GM21360 (cell line): ENCODE results near the gene CACHD1.

Experiments used
- ATAC-seq: cut with Tn5 transposase; IDR thresholded peaks from one replicate; pipeline ENCODE4 v1.9.1; 2021; ENCODE audit warnings: mild to moderate bottlenecking, moderate library complexity; ENCODE audit not compliant: unreplicated experiment

The CACHD1 gene

DNA sequence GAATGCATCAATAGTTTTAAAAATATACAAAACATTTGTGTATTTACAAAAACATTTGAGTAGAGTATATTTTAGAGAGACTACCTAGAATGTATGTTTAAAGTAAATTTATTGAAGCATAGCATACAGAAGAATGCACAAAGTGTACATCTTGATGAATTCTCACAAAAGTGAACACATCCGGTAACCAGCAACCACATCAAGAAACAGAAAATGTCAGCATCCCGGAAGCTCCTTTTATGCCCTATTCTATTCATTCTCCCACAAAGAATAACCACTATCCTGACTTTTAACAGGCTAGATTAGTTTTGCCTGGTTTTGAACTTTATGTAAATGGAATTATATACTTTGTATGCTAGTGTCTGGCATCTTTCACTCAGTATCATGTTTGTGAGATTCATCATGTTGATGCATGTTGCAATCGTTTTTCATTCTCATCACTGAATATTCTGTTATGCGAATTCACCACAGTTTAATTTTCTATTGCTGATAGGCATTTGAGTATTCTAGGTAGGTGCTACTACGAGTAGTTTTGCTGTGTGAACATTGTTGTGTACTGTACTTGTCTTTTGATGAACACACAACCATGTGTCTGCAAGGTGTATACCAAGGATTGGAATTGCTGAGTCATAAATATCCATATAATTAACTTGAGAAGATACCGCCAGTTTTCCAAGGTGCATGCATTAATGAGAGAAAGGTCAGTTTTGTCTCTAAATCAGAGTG, 75.4 kb downstream of the CACHD1 start:
- ATAC-seq: no peak

DNA sequence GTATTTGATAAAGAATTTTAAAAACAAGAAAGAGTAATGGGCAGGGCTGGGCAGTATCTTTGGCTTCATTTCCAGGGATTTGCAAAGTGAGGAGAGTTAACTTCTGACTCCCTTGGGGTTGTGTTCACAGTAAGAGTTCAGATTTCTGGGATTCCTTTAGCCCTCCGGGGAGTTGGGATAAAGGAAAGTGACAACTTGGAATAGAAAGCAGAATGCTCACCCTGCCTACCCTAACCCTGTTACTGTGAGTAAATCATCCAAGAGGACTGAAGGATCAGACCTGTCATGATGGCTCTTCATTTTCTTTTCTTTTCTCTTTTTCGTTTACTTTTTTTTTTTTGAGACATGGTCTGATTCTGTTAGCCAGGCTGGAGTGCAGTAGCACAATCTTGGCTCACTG, 76.1 kb downstream of the CACHD1 start:
- no peak for ATAC-seq

DNA sequence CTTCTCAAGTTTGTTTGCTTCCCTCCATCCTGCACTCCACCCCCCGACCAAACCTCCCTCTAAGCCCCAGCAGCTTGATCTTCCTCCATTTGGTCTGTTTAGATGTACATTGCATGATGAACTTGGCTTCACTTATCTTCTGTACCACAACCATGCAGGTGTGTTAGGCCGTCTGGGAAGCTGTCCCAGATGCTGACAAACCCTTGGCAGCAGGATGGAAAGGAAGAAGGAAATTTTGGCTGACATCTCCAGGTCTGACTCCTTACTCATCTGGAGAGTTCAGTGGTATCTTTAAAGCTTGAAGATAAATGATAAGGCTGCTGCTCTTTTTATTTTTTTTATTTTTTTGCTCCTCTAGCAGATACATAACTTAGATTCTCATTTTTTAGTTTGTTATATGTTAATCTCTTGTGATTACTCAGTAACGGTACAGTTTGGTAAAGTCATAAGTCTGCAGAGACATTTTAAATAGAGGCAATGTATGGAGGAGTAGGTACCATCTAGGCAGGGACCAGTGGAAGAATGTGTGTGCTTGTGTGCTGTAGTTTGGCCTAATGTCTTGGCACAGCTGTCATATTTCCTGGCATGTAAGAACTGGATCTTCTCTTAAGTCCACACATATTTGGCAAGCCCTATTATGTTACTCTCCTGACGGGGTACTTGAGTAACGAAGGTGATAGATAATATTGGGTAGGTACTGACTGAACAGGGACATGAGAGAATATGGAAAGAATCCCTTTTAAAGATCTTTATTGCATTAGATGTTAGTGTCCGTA, 79.7 kb downstream of the CACHD1 start:
- no peak for ATAC-seq

DNA sequence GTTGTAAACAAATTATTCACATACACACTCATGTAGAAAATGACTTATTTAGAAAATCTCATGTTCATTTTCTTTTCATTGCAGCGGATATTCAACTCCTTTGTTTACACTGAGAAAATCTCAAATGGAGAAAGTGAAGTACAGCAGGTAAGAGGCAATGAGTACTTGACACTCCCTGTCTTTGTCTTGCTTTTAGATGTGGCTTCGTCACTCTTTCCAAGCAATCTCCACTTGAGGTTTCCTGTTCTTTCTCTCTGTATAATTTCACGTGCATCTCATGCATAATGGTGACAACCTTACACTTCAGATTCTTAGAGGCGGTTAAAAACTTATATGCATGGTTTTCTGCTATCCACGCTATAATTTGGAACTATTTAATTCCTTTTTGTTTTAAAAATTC, 80.6 kb downstream of the CACHD1 start:
- ATAC-seq: no peak

DNA sequence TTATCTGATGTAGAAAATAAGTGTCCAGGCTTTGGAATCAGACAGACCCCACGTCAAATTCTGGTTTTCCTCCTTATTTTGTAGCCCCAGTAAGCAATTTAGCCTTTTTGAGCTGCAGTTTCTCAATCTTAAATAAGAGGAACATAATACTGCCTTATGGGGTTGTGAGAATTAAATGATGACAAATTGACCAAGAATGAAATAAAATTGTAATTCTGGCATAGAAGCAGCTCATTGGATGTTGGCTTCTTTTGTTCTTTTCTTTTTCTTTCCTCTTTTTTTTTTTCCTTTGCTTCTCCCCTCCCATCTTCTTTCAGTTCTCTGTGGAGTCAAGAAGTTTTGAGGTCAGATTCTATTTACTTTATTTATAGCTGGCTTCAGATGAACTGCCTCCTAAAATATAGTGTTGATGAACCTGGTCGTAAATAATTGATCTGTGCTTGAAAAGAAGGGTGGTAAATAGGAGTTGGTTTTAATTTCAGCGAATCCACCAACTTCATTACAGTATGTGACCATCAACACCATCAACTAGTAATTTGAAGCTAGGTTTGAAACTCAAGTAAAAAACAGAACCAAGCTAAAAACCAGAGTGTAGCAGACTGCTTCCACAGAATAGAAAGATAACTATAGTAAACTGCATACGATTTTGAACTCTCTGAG, 81.1 kb downstream of the CACHD1 start:
- ATAC-seq: no peak

DNA sequence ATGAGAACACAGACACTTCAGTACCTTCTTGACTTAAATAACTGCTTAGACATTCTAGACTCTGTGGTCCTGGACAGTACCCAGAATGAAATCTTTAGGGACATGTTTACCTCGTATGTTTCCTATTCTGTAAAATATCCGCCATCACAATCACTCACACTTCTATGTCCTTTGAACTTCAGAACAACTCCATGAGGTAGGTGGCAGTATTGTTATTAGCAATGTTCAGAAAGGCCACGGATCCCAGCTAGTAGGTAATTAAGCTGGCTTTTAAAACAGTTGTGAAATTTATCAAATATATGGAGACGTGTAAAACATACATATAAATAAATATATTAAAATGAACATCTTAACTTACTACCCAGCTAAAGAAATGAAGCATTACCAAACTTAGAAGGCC, 83.4 kb downstream of the CACHD1 start:
- no peak for ATAC-seq

DNA sequence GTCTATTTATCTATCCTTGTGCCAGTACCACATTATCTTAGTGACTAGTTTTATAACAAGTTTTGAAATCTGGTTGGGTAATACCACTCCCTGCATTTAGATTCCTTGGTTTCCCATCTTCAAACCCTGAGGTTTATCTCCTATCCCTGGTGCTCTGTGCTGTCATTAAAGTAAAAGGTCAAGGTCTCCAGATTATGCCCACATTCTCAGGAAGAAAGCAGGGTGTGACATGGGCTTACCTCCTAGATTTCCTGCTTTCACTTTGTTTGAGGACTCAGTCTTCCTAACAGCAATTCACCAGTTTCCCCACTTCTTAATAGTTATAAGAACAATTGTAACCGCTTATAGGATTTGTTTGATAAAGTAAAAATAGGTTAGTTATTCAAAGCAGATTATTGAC, 86.0 kb downstream of the CACHD1 start:
- ATAC-seq: no peak

DNA sequence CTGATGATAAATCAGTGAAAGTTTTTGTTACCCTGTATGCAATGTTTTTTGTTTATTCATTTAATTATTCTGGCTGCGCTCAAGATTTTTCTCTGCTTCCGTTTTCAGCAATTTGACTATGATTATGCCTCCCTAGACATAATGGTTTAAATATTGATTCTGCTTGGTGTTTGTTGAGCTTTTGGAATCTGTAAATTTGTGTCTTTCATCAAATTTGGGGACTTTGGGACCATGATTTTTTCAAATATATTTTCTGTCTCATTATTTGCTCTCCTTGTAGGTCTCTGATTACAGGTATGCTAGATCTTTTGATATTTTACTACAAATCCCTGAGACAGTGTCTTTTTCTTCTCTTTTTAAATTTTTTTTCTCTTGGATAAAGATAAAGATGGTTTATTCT, 92.1 kb downstream of the CACHD1 start:
- ATAC-seq: no peak

DNA sequence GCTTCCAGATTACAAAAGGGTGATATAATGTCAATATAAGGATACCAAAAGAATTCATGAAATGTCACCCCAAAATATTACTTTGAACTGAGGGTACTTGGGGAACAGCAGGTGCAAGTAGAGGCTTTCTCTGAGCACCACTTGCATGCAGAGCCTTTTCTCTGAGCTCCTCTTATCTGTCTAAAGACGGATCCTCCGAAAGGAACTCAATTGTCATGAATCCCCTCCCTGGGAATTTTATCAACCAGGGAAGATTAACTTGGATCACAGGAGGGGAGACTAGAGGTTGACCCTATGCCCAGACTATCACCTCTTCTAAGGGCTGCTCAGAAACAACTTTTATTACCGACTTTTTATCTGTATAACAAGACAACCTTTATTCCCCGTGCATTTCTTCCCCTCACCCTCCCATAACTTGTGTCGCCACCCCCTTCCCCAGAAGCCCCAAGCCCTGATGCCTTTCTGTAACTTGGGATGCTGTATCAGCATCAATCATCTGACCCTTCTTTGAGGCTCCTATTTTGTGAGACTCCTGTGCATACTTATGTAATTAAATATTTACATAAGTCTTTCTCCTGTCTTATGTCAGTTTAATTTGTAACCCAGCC, 94.1 kb downstream of the CACHD1 start:
- ATAC-seq: no peak

DNA sequence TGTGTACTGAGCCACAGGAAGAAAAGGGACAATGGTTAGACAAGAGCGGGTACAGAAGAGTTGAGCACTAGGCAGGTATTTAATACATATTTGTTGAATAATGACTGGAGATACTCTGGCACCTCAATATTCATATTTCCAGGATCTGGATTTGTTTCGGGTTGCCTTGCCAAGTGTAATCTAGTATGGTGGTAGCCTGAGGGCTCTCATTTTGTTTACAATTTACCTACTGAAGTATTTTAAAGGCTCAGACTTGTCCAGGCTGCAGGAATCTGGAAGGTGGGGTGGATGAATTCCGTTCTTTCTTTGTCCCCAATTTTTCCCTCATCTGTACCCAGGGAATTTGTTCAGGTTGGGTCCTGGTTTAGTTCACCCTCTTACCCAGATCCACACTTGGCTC, 95.0 kb downstream of the CACHD1 start:
- no peak for ATAC-seq

DNA sequence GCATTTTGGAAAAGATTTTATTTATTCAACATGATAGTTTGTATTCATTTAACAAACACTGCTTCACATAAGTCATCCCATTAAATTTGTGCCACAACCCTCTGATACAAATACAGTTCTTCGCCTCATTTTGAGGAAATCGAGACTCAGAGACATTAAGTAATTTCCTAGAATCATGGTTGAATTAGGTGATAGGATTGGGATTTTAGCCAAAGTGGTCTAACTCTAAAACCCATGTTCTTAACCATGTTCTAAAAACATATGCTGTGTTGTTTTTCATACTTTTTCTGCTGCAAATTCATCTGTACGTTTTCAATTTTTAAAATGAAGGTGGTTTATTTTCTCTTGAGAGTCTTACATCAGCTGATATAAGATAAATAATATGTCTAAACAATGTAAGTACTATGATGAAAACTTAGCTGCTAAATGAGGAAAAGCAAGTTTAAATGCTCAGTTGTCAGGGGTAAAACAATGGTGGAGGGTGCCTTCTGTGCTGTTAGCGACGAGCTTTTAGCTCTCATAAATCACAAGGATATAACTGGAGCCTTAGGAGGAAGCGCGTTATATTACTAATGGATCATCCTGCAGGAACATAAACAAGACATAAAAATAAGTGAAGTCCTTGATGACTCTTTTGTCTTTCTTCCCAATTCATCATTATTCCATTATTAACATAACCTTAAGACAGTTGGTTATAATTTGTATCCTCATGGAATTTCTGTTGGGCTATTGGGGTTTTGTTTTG, 97.7 kb downstream of the CACHD1 start:
- ATAC-seq: no peak

DNA sequence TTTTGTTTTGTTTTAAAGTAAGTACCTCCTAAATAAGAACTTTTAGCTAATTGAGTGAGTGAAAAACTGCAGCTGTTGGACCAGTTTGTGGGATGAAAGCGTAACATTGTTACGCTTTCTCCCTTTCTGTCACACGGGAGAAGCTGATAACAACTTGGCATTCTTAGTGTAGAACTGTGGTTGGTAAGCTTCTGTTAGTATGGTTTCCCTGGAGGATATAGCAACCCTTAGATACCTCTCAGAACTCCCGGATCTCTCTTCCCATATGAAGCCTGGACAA, 98.2 kb downstream of the CACHD1 start:
- ATAC-seq: no peak

DNA sequence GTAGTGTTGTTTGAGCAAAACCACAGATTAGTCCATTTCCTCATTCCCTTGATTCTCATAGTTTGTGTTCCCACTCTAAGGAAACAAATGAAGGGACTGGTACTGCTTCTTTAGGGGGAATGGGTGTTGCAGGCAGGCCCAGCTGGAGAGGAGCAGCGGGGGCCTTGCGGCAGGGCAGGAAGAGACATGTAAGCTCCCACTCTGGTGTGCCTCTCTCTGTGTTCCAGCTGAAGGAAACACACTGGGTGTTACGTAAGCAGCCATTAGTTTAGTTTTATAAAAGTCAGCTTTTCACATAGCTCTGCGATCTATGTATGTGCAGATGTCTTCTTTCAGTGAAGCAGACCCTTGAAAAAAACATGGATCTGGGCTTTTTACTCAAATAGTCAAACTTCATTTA, 99.5 kb downstream of the CACHD1 start:
- no peak for ATAC-seq

DNA sequence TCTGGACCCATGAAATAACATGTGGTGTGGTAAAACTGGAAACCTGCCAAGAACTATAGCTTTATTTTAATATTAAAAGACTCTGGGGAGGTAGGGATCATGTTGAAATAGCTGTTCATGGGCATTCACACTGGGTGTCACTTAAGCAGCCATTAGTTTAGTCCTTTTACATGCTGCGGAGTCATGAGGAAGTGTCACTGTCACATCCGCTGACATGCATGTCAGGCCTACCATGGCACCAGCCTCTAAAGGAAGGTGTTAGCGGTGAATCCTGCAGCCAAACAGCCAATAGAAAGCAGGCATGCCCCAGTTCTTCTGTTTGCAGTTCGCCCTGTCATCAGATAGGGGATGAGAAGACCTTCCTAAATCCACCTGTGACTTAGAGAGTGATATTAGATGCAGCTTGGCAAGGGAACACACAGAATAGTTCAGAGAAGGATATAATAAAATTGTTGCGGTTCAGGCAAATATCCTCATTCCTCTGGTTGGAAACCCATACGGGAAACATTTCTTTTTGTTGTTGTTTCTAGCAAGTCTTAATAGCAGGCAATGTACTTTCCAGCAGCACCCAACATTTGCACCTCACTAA, 100.4 kb downstream of the CACHD1 start:
- ATAC-seq: no peak

DNA sequence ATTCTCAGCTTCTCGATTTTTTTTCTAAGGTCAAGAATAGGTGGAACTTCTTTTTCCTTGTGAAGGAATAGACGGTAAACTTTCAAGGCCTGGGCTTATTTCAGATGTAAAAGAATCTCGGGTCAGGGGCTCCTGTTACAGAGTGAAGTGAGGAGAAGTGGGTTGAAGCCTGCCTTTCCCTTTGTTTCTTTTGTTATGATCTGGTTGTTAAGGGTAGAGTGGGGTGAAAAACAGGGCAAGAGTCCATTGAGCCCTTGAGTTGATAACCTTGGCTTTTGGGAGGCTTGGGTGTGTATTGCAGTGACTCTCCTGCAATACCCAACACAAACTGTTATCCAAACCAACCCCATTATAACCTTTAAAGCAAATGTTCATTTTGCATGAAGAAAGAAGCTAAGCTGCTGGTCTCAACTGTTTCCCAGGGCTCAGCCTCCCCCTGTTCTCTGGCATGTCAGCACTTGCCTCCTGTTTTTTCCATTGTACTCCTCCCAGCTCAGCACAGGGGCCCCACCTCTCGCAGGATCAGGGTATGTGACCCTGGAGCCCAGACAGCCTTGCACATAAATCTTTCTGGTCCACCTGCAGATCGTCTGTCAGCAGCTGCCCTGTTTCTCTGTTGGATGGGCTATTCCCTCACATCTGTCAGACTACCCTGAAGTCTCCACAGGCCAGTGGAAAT, 102.4 kb downstream of the CACHD1 start:
- ATAC-seq: no peak

DNA sequence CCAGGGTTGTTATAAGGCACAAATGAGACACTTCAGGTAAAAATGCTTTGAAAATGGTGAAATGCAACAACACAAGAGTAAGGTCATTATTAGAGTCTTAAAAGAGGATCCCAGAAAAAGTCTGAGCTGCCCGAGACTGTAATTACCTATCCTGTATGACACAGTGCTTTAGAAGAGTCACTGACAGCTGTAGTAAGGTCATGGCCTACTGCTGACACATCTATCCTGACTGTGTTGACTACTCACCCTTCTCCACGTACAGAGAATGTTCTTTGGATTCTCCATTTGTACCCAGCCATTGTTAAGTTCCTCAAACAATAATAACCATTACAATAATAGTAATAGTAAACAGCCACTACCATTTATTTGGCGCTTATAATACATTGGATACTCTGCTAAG, 104.4 kb downstream of the CACHD1 start:
- no peak for ATAC-seq

DNA sequence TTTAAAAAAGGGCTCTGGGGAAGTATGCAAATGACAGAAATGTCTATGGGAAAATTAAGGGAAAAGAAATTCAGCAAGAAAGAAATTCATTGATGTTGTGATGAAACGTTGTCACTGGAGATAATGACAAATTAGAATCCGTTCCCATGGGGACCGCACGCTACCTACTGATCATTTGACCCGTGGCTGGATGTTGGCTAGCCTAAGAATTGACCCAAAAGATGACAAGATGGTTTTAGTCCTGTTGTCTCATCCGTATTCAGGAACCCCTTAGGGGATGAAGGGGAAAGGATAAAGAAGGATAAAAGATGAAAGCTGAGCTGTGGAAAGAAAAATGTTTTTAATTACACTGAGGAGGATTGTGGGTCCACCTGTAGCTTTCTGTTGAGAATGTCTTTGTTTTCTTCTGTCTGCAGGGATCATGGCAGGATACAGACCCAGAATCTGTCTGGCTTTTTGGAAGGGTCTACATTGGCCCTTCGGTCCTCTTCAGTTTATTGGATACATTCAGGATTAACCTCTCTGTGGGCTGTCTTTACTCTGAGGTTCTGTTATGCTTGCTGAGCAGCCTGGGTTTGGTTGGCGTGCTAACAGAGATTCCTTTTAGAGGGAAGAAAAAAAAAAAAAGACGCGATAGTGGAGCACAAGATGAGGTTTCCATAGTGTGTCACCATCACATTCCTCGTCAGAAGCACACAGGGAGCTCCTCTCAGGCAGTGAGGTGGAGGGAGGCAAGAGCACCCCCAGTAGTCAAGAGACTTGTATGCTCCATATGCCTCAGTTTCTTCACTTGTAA, 106.2 kb downstream of the CACHD1 start:
- ATAC-seq: no peak

DNA sequence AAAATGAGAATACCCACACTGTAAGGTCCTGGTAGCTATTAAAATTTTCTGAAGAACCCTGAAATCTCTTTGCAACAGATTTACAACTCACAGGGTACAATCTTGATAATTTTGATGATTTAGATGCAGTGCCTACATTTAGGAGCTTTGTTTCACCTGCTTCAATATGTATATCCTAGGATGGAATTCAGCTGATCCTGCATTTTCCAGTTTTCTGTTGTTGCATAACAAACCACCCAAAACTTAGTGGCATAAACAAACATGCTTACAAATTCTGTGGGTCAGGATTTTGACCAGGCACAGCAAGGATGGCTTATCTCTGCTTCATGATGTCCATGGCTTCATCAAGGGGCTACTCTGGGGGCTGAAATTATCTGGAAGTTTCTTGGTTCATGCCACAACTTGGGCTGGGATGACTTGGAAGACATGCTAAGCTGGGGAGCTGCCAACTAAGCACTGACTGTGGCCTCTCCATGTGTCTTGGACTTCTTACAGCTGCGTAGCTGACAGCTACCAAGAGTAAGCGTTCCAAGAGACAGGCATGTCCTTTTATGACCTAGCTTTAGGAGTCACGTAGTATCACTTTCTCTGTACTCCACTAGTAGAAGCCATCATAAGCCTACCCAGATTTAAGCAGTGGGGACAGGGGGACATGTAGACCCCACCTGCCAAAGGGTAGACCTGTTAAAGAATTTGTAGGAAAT, 108.5 kb downstream of the CACHD1 start:
- ATAC-seq: no peak

DNA sequence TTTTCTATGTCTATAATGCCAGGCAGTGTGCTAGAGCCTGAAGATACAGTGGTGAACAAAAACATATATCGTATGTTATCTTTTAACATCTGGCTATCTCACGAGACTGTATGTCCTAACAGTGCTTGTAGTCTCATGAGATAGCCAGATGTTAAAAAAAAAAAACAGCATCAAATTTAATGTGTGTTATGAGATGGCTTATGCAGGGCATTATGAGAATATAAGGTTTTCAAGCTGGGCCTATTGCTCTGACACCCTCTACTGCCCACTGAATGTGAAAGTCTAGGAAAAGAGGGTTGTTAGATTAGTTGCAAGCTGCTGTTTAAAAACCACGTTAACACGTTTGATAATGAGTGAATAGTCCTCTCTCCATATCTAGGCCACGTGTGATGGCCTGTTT, 109.8 kb downstream of the CACHD1 start:
- ATAC-seq: no peak
